NCI-H226 (cell line): ENCODE results near the gene FGF14.

Experiments
- DNase-seq: peaks from one replicate; pipeline ENCODE4 v3.0.0-alpha.2; 2015

Gene FGF14

GRCh38 chr13:101833671-101834070 is 568.2 kb downstream of the FGF14 start:
- DNase-seq: no peak

- DNase-seq: no peak
Observed at GRCh38 chr13:101830035-101830434, 571.8 kb downstream of the FGF14 start.

- DNase-seq: no peak
Observed at GRCh38 chr13:101829484-101829883, 572.4 kb downstream of the FGF14 start.

GRCh38 chr13:101828119-101828518 is 573.7 kb downstream of the FGF14 start:
- no peak for DNase-seq

GRCh38 chr13:101817898-101818297 is 584.0 kb downstream of the FGF14 start:
- DNase-seq: no peak

GRCh38 chr13:101811881-101812280 is 590.0 kb downstream of the FGF14 start:
- no peak for DNase-seq

- DNase-seq: no peak
Observed at GRCh38 chr13:101811284-101811839, 590.5 kb downstream of the FGF14 start.

GRCh38 chr13:101799196-101799595 is 602.7 kb downstream of the FGF14 start:
- DNase-seq: no peak

GRCh38 chr13:101798437-101798836 is 603.4 kb downstream of the FGF14 start:
- no peak for DNase-seq

GRCh38 chr13:101795460-101795859 is 606.4 kb downstream of the FGF14 start:
- DNase-seq: no peak

- no peak for DNase-seq
Observed at GRCh38 chr13:101795025-101795424, 606.8 kb downstream of the FGF14 start.

- DNase-seq: no peak
Observed at GRCh38 chr13:101792189-101792588, 609.7 kb downstream of the FGF14 start.

- DNase-seq: no peak
Observed at GRCh38 chr13:101785858-101786257, 616.0 kb downstream of the FGF14 start.

- DNase-seq: no peak
Observed at GRCh38 chr13:101784313-101784712, 617.5 kb downstream of the FGF14 start.

- DNase-seq: no peak
Observed at GRCh38 chr13:101783554-101783953, 618.3 kb downstream of the FGF14 start.

GRCh38 chr13:101780211-101780610 is 621.6 kb downstream of the FGF14 start:
- DNase-seq: no peak

- DNase-seq: no peak
Observed at GRCh38 chr13:101779147-101779546, 622.7 kb downstream of the FGF14 start.

GRCh38 chr13:101775267-101775666 is 626.6 kb downstream of the FGF14 start:
- no peak for DNase-seq

- DNase-seq: no peak
Observed at GRCh38 chr13:101774393-101774792, 627.5 kb downstream of the FGF14 start.

GRCh38 chr13:101773062-101773461 is 628.8 kb downstream of the FGF14 start:
- DNase-seq: peak; percentile 21

- DNase-seq: no peak
Observed at GRCh38 chr13:101767131-101767530, 634.7 kb downstream of the FGF14 start.

- DNase-seq: no peak
Observed at GRCh38 chr13:101763191-101763590, 638.7 kb downstream of the FGF14 start.

GRCh38 chr13:101757446-101758039 is 644.3 kb downstream of the FGF14 start:
- peak; percentile 22 for DNase-seq

GRCh38 chr13:101755228-101755887 is 646.5 kb downstream of the FGF14 start:
- no peak for DNase-seq

- DNase-seq: no peak
Observed at GRCh38 chr13:101752432-101752831, 649.4 kb downstream of the FGF14 start.
